Endometrium (tissue), 2 donors: ENCODE results near the gene ZBTB11.
"Not testable (repeated sequence)": the region's sequence is repeated elsewhere in the genome, so short reads cannot be mapped to it uniquely, and the experiment has no call there.

Experiments used
- FAIRE-seq: peaks from 2 replicates; lab custom pipeline; 2012; peaks lifted over from hg19 to GRCh38; lab: Jason Lieb, UNC
- donor health status: control.
- donor health status: control.

Gene ZBTB11

GRCh38 chr3:101643861-101644613, 32.9 kb downstream of the ZBTB11 start:
- FAIRE-seq = no peak

GRCh38 chr3:101643009-101643844, 33.7 kb downstream of the ZBTB11 start:
- FAIRE-seq = no peak

GRCh38 chr3:101642441-101642840, 34.5 kb downstream of the ZBTB11 start:
- no peak for FAIRE-seq

GRCh38 chr3:101641397-101642115, 35.4 kb downstream of the ZBTB11 start:
- not testable (repeated sequence) for FAIRE-seq

- no peak for FAIRE-seq
These were observed 36.7 kb downstream of the ZBTB11 start for GRCh38 chr3:101640256-101640655.

- no peak for FAIRE-seq
These were observed 37.5 kb downstream of the ZBTB11 start for GRCh38 chr3:101639280-101639963.

- FAIRE-seq = no peak
These were observed 38.6 kb downstream of the ZBTB11 start for GRCh38 chr3:101638261-101638745.

GRCh38 chr3:101637451-101637850, 39.5 kb downstream of the ZBTB11 start:
- FAIRE-seq = no peak

- FAIRE-seq = no peak
These were observed 40.8 kb downstream of the ZBTB11 start for GRCh38 chr3:101635954-101636798.

- no peak for FAIRE-seq
These were observed 41.6 kb downstream of the ZBTB11 start for GRCh38 chr3:101635345-101635744.

GRCh38 chr3:101634591-101635196, 42.2 kb downstream of the ZBTB11 start:
- FAIRE-seq = no peak

GRCh38 chr3:101633186-101633585, 43.7 kb downstream of the ZBTB11 start:
- no peak for FAIRE-seq

- no peak for FAIRE-seq
These were observed 44.3 kb downstream of the ZBTB11 start for GRCh38 chr3:101632586-101632985.

- not testable (repeated sequence) for FAIRE-seq
These were observed 45.0 kb downstream of the ZBTB11 start for GRCh38 chr3:101631959-101632358.

- no peak for FAIRE-seq
These were observed 45.7 kb downstream of the ZBTB11 start for GRCh38 chr3:101631098-101631796.

GRCh38 chr3:101629219-101629618, 47.7 kb downstream of the ZBTB11 start:
- FAIRE-seq = no peak

GRCh38 chr3:101625879-101626278, 51.1 kb downstream of the ZBTB11 start:
- FAIRE-seq = no peak

GRCh38 chr3:101624857-101625256, 52.1 kb downstream of the ZBTB11 start:
- FAIRE-seq = no peak

- no peak for FAIRE-seq
These were observed 53.3 kb downstream of the ZBTB11 start for GRCh38 chr3:101623656-101624055.

GRCh38 chr3:101619734-101620133, 57.2 kb downstream of the ZBTB11 start:
- no peak for FAIRE-seq
